ENCODE measurements around the gene ADK. TPM values are rescaled to one million over a fixed set of nuclear protein-coding genes. Genes with fewer than 3 reads are reported as not detected.

The ADK gene
- polyA plus RNA-seq, 1 donor (not counting 4 experiments of a cell fraction or from before 2014, with no cell fraction given): 139 TPM

DNA sequence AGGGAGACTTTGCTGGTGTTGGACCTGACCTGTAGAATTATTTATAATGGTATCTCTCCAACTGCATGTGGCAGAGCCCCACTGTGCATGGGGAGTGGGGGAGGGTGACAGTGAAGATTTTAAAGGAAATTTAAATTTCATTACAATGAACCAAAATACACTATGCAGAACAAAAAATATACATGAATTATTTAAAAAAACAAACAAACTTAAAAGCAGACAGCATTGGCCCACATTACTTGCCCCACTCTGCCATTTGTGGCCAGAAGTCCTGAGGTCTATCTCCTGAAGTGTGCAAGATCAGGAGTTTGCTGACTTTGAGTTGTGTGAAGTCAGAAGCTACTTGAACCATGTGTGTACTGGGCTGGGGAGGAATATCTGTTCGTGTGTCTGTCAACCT lies 40.9 kb upstream of the ADK start:
- DNase-seq (ENCODE audit: low read depth, low spot score) (no peak), FAIRE-seq (no peak)
- Histone ChIP-seq H3K4me2 (ENCODE audit: control insufficient read depth, extremely low read depth, insufficient read depth, low read depth, low read length) (no peak overlapping the region), H3K9me1 (ENCODE audit: control insufficient read depth, extremely low read depth, insufficient read depth, low read length) (no peaks in the 10 kb centered on the region), H3K36me3 (ENCODE audit: control insufficient read depth in 2 of 2, extremely low read depth in 1 of 2, insufficient read depth in 2 of 2, low read length in 2 of 2) (peaks cover 56 to 64% of the 10 kb centered on the region in 2 experiments), H3K9me3 (ENCODE audit: control insufficient read depth, low read depth, low read length) (no peaks in the 10 kb centered on the region), H4K20me1 (ENCODE audit: control insufficient read depth, extremely low read depth, insufficient read depth, low read length) (peaks cover 6% of the 10 kb centered on the region), H3K79me2 (ENCODE audit: control insufficient read depth, insufficient read depth, low read length) (no peaks in the 10 kb centered on the region), H3K4me1 (ENCODE audit: control insufficient read depth, extremely low read depth, insufficient read depth, low read length) (peaks cover 17% of the 10 kb centered on the region), H3K4me3 (ENCODE audit: control insufficient read depth in 2 of 3, extremely low read depth in 1 of 3, insufficient read depth in 2 of 3, low read depth in 1 of 3, low read length in 3 of 3) (no peak overlapping the region), H3K27ac (ENCODE audit: control insufficient read depth, insufficient read depth, low read length) (no peak overlapping the region), H3K9ac (ENCODE audit: control insufficient read depth, extremely low read depth, insufficient read depth, low read length) (no peak overlapping the region), H2AFZ (ENCODE audit: control insufficient read depth, low read length) (no peak overlapping the region), H3K27me3 (ENCODE audit: control insufficient read depth, extremely low read depth, insufficient read depth, low read length) (no peaks in the 10 kb centered on the region)
- dilution Hi-C loops (cut with MboI; ENCODE audit: extremely low pct_ligation_motif_present, low sequenced_read_pairs): no loop called here
- TF ChIP-seq, protein P1, sequence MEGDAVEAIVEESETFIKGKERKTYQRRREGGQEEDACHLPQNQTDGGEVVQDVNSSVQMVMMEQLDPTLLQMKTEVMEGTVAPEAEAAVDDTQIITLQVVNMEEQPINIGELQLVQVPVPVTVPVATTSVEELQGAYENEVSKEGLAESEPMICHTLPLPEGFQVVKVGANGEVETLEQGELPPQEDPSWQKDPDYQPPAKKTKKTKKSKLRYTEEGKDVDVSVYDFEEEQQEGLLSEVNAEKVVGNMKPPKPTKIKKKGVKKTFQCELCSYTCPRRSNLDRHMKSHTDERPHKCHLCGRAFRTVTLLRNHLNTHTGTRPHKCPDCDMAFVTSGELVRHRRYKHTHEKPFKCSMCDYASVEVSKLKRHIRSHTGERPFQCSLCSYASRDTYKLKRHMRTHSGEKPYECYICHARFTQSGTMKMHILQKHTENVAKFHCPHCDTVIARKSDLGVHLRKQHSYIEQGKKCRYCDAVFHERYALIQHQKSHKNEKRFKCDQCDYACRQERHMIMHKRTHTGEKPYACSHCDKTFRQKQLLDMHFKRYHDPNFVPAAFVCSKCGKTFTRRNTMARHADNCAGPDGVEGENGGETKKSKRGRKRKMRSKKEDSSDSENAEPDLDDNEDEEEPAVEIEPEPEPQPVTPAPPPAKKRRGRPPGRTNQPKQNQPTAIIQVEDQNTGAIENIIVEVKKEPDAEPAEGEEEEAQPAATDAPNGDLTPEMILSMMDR (optimal IDR thresholded peaks at IDR 0.05 in 1 of 3, IDR thresholded peaks at IDR 0.05 in 1 of 3, conservative IDR thresholded peaks at IDR 0.05 in 1 of 3; ENCODE audit: extremely low read depth in 1 of 3, insufficient read depth in 2 of 3, low read length in 3 of 3): no peak
- no peak for TF ChIP-seq EZH2 (IDR thresholded peaks at IDR 0.05; ENCODE audit: low read length)

DNA sequence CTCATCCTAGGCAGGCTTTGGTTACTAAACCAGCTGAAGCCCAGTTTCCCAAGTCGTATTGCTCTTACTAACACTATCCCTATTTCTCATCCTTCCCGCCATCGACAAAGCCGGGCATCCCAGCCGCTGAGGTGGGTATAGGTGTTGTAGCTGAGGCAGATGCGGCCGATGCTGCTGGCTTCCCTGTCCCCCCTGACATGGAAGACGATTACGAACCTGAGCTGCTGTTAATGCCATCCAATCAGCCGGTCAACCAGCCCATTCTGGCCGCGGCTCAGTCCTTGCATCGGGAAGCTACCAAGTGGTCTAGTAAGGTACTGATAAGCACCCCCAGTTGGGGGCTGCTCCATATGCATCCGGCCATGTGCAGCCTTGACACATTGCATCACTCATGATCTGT lies 39.2 kb upstream of the ADK start:
- no peak overlapping the region for H2AFZ ChIP-seq (ENCODE audit: control insufficient read depth, low read length)
- H3K79me2 ChIP-seq (ENCODE audit: control insufficient read depth, insufficient read depth, low read length): no peaks in the 10 kb centered on the region
- H3K36me3 ChIP-seq (ENCODE audit: control insufficient read depth in 2 of 2, extremely low read depth in 1 of 2, insufficient read depth in 2 of 2, low read length in 2 of 2): peaks cover 58 to 70% of the 10 kb centered on the region in 2 experiments
- no peak overlapping the region for H3K27ac ChIP-seq (ENCODE audit: control insufficient read depth, insufficient read depth, low read length)
- TF ChIP-seq, protein P1 (optimal IDR thresholded peaks at IDR 0.05 in 1 of 3, IDR thresholded peaks at IDR 0.05 in 1 of 3, conservative IDR thresholded peaks at IDR 0.05 in 1 of 3; ENCODE audit: extremely low read depth in 1 of 3, insufficient read depth in 2 of 3, low read length in 3 of 3): no peak
- no peak for TF ChIP-seq EZH2 (IDR thresholded peaks at IDR 0.05; ENCODE audit: low read length)
- no peak for FAIRE-seq
- H4K20me1 ChIP-seq (ENCODE audit: control insufficient read depth, extremely low read depth, insufficient read depth, low read length): peaks cover 6% of the 10 kb centered on the region
- H3K4me1 ChIP-seq (ENCODE audit: control insufficient read depth, extremely low read depth, insufficient read depth, low read length): peaks cover 17% of the 10 kb centered on the region
- dilution Hi-C loops (cut with MboI; ENCODE audit: extremely low pct_ligation_motif_present, low sequenced_read_pairs): no loop called here
- no peak overlapping the region for H3K4me3 ChIP-seq (ENCODE audit: control insufficient read depth in 2 of 3, extremely low read depth in 1 of 3, insufficient read depth in 2 of 3, low read depth in 1 of 3, low read length in 3 of 3)
- no peak overlapping the region for H3K9ac ChIP-seq (ENCODE audit: control insufficient read depth, extremely low read depth, insufficient read depth, low read length)
- H3K27me3 ChIP-seq (ENCODE audit: control insufficient read depth, extremely low read depth, insufficient read depth, low read length): no peaks in the 10 kb centered on the region
- DNase-seq (ENCODE audit: low read depth, low spot score): no peak
- no peak overlapping the region for H3K4me2 ChIP-seq (ENCODE audit: control insufficient read depth, extremely low read depth, insufficient read depth, low read depth, low read length)
- H3K9me3 ChIP-seq (ENCODE audit: control insufficient read depth, low read depth, low read length): no peaks in the 10 kb centered on the region
- H3K9me1 ChIP-seq (ENCODE audit: control insufficient read depth, extremely low read depth, insufficient read depth, low read length): no peaks in the 10 kb centered on the region
